HG02759 (cell line): ENCODE data around the gene CLDND1.

ENCODE experiments used
- ATAC-seq: cut with Tn5 transposase; IDR thresholded peaks from one replicate; pipeline ENCODE4 v1.9.1; 2021; ENCODE audit warnings: mild to moderate bottlenecking, moderate library complexity; ENCODE audit not compliant: unreplicated experiment

Gene CLDND1

GRCh38 chr3:98521897-98522543, 682 bp downstream of the CLDND1 start:
- ATAC-seq, result peak; percentile 47

GRCh38 chr3:98519351-98519750, 3.4 kb downstream of the CLDND1 start:
- ATAC-seq, result no peak

GRCh38 chr3:98518816-98519215, 3.9 kb downstream of the CLDND1 start:
- ATAC-seq, result no peak

- ATAC-seq, result no peak
These were observed 7.8 kb downstream of the CLDND1 start for GRCh38 chr3:98514948-98515347.

- no peak for ATAC-seq
These were observed 9.0 kb downstream of the CLDND1 start for GRCh38 chr3:98513736-98514135.

- ATAC-seq, result no peak
These were observed 9.6 kb downstream of the CLDND1 start for GRCh38 chr3:98513091-98513511.

- ATAC-seq, result no peak
These were observed 10.1 kb downstream of the CLDND1 start for GRCh38 chr3:98512576-98512975.

GRCh38 chr3:98508582-98508981, 14.1 kb downstream of the CLDND1 start:
- no peak for ATAC-seq

- no peak for ATAC-seq
These were observed 18.2 kb downstream of the CLDND1 start for GRCh38 chr3:98504539-98504938.

- no peak for ATAC-seq
These were observed 20.7 kb downstream of the CLDND1 start for GRCh38 chr3:98501863-98502576.

GRCh38 chr3:98501270-98501669, 21.4 kb downstream of the CLDND1 start:
- no peak for ATAC-seq

- no peak for ATAC-seq
These were observed 22.7 kb downstream of the CLDND1 start for GRCh38 chr3:98500019-98500418.

- no peak for ATAC-seq
These were observed 25.3 kb downstream of the CLDND1 start, which contains the start of gene OR5K2 for GRCh38 chr3:98497381-98497780. OR5K2 (plus strand) TSS chr3:98497681; CDS start chr3:98497681, 0 bp downstream.

GRCh38 chr3:98483626-98484025, 39.1 kb downstream of the CLDND1 start:
- ATAC-seq, result no peak

GRCh38 chr3:98482717-98483482, 39.8 kb downstream of the CLDND1 start:
- no peak for ATAC-seq
